HL-60/S4 treated with retinoic acid at 250 ng/mL for 4 days and 3 days (cell line): ENCODE results near the gene OR2T3.
"Not testable (repeated sequence)": the region's sequence is repeated elsewhere in the genome, so short reads cannot be mapped to it uniquely, and the experiment has no call there.

ENCODE experiments used
- in situ Hi-C: fragments of 300-500 bp; cut with MboI; formaldehyde crosslinking; loops from 2 replicates; pipeline ENCODE4 v1.7.0; 2022; ENCODE audit warnings: low sequenced_read_pairs

The OR2T3 gene, protein sequence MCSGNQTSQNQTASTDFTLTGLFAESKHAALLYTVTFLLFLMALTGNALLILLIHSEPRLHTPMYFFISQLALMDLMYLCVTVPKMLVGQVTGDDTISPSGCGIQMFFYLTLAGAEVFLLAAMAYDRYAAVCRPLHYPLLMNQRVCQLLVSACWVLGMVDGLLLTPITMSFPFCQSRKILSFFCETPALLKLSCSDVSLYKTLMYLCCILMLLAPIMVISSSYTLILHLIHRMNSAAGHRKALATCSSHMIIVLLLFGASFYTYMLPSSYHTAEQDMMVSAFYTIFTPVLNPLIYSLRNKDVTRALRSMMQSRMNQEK

DNA sequence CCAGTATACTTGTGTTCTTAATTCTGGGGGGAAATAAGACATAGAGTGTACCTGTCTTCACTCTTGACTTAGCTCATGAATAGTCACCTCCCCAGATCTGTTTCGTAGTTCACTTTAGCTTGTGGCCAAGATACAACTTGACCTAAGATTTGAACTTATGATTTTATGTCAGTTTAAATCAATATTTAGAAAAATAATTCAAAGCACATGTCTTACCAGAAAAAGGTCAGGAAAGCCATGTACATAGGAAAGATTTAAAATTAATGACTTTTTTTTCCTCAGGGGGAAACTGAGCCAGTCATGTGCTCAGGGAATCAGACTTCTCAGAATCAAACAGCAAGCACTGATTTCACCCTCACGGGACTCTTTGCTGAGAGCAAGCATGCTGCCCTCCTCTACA is at the start of gene OR2T3:
OR2T3 (plus strand) TSS at position 301 of the 400 bp plus-strand sequence; CDS start at position 301, 0 bp downstream.
- in situ Hi-C loops: not testable (repeated sequence)

DNA sequence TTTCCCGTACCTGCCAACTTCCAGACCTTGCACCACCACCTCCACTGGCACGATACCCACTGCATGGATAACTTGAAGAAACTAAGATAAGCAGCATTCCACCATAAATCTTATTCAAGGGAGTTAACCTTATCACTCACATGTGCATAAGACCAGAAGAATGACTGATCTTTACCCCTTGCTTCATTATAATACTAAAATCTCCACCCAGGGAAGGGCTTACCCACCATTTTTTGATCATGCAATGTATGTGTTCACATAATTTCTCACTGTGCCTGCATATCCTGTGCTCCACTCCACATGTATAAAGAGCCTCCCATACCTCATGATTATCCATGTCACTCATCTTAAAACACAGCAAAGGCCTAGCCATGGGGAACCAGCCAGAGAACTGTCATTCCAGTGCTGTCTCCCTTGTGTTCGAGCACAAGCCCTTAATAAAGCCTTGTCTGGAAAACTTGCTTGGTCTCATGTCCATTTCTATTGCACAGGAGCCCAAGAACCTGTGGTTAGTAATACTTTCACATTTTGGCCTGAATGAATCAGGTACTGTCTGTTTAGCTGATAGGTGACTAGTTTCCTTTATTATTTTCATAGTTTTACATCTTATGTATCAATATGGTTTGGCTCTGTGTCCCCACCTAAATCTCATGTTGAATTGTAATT is 45.5 kb upstream of the OR2T3 start:
- in situ Hi-C loops: not testable (repeated sequence)

DNA sequence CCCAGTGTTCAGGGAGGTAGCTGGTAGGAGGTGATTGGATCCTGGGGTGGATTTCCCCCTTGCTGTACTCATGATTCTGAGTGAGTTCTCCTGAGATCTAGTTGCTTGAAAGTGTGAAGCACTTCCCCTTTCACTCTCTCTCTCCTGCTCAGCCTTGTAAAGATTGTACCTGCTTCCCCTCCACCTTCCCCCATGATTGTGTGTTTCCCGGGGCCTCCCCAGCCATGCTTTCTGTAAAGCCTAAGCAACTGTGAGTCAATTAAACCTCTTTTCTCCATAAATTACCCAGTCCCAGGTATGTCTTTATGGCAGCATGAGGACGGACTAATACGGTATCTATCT is 45.0 kb upstream of the OR2T3 start:
- in situ Hi-C loops: not testable (repeated sequence)

DNA sequence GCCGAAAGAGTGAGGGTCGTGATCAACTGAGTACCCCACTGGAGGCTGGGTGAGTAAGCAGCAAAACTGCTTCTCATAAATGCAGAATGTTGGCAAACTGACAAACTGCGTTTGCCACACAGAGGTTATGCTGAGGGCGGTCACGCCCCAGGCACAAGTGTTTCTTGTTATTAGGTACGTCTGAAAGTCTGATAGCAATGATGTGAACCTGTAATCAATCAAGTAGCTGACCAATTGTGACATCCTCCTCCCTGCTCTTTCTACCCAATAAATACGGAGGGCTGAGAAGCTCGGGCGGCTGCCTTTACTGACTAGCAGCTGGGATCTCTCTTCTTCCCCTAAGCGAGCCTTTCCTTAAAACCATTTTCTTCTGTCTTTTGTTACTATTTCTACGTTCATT is 41.5 kb upstream of the OR2T3 start:
- in situ Hi-C loops: not testable (repeated sequence)

DNA sequence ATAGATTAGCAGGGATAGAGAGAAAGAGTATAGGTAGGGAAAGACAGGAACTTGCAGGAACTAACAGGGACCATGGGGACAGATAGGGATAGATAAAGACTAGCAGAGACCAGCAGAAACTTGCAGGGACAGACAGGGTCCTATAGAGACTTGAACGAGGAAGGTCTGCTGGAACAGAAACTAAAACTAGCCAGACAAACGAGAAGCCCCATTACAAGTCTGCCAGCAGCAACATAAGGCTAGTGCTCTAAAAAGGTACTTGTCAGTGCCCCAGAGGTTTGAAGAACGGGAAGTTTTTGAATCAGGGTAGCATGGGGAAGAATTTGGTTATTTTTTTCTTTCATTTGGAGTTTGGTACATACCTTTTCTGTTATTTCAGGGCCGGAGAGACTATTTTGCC is 41.0 kb upstream of the OR2T3 start:
- in situ Hi-C loops: not testable (repeated sequence)

DNA sequence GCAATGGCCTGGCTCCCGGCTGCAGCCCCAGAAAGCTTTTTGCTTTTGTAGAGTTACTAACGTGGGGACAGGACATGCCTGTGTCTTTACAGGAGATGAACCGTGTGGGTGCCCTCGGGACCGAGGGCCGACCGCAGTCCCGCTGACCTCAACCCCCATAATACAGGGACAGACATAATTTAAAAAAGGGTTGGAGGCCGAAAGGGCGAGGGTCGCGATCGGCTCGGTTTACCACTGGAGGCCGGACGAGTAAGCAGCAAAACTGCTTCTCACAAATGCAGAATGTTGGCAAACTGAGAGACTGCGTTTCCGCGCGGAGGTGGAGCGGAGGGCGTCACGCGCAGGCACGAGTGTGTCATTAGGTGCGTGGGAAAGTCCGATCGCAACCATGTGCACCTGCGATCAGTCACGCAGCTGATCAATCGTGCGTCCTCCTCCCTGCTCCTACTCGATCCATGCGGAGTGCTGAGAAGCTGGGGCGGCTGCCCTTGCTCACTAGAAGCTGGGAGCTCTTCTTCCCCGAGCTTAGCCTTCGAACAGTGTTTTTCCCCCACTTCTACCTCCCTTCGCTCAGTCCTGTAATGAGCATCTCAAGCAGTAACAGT is 39.2 kb upstream of the OR2T3 start:
- in situ Hi-C loops: not testable (repeated sequence)

DNA sequence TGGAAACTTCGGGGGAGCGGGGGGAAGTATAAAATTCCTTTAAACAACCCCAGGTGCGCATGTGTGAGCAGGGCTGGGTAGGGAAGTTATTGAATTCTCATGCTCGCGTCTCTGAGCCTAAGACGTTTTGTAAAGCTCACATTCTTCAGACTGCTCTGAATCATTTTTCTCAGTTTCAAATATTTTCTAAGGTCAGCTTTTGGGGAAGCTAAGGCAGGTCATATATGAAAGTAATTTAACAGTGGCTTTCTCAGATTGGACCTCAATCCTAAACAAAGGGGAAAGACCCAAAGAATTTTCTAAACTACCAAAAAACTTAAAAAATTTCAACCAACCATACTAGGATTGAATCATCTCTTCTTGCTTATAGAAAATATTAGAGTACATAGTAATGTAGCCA is 38.2 kb upstream of the OR2T3 start:
- in situ Hi-C loops: not testable (repeated sequence)

DNA sequence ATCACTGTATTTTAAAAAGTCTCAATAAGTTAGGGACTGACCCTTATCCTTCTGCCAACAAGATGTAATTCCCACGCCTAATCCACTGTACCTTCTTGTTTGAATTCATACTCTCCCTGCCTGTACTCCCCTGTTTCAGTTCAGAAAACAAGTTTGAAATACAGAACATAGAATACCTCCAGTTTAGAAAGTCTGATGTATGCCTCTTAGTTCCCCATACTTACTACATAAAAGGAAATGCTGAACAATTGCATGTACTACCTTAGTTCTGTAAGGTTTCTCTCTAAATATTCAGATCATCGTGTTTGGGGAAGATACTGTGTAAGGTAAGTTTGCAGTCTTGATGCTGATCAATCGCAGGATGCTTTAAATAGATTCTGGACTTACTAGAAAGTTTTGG is 36.8 kb upstream of the OR2T3 start:
- in situ Hi-C loops: not testable (repeated sequence)

DNA sequence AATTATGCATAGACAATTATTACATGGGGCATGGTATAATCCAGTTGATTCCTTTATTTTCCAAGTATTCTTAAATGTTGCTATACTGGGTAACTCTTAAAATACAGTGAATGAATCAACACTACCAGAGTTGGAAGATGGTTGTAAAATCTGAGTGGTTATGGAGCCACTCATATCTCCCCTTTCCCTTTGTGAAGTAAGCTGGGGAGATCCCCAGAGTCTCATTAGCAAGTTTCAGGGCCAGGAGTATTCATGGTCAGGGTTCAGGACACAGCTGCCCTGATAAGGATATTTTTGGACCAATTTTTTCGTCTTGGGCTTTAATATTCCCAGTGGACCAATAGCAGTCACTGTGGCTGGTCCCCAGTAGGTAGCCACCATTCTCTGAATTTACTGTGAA is 34.5 kb upstream of the OR2T3 start:
- in situ Hi-C loops: not testable (repeated sequence)

DNA sequence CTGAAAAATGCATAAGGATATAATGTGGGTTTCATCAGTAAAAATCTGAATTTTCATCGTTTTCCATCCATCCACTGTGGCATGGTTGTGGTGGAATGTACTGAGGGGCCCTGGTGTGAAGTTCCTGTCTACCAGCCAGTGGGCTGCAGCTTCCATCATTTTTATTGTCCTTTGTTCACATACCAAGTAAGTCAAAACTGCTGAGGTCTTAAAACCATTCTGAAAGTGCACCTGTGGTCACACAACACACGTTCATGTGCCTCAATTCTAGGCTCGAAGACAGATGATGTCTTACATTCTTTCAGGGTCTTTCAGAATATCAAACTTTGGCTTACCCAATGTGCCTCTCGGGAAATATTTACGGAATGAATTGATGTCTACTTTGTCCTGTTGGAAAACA is 33.9 kb upstream of the OR2T3 start:
- in situ Hi-C loops: not testable (repeated sequence)

DNA sequence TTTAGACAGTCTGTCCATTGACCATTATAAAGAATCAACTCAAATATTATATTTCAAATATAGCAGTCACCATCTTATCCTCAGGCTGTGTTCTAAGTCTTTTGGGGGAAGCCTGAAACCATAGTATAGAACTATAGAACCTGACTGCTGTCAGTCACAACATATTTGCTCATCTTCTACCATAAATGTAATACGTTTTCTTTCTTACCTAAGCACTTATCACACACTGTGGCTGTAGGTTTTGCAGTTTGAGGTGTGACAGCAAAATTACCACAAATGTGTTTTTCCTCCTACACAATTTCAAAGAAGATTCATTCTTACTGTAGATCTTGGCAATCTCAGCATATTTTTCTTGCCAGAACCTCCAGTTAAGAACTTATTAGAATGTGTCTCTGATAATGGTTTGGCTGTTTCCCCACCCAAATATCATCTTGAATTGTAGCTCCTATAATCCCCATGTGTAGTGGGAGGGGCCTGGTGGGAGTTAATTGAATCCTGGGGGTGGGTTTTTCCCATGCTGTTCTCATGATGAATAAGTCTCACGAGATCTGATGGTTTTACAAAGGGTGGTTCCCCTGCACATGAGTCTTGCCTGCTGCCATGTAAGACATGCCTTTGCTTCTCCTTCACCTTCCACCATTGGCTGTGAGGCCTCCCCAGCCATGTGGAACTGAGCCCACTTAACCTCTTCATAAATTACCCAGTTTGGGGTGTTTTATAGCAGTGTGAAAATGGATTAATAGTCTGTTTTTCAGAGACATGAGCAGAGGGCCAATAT is 30.5 kb upstream of the OR2T3 start:
- in situ Hi-C loops: not testable (repeated sequence)

DNA sequence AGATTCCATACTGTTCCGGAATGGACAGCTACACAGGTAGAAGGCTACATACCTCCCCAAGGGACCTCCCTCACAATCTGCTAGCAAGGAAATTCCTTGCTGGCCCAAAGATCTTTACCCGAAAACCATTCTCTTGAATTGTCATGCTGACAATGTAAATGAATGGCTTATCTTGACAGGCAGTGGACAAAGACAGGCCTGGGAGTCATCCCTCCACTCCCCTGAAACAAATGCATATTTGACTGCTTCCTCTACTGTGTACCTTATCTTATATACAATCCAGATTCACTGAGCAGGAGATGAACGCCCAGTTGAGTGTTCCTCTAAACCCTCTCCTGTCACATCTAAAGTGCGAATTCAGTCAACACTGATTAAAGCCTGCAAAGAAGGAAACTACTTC is 28.5 kb upstream of the OR2T3 start:
- in situ Hi-C loops: not testable (repeated sequence)

DNA sequence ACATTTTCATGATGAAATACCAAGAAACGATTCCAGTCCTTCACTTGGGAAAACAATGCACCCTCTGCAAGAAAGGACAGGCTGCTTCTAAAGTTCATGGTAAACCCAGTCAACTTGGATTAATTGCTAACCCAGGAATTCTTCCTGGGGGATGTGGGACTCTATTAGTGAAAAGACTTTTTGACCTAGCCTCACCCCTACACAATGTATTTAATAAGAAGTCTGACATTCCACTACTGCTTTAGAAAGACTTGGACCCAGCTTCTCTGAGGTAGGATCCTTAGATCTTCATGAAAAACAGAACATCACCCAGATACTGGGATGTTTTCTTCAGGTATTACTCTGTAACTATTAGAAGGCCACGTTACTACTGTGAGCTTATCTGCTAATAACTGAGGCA is 27.8 kb upstream of the OR2T3 start, which contains the start of gene OR2T2:
OR2T2 (plus strand) TSS at position 239 of the 400 bp plus-strand sequence. CDS start 7,161 bp downstream, outside the sequence.
- in situ Hi-C loops: not testable (repeated sequence)

DNA sequence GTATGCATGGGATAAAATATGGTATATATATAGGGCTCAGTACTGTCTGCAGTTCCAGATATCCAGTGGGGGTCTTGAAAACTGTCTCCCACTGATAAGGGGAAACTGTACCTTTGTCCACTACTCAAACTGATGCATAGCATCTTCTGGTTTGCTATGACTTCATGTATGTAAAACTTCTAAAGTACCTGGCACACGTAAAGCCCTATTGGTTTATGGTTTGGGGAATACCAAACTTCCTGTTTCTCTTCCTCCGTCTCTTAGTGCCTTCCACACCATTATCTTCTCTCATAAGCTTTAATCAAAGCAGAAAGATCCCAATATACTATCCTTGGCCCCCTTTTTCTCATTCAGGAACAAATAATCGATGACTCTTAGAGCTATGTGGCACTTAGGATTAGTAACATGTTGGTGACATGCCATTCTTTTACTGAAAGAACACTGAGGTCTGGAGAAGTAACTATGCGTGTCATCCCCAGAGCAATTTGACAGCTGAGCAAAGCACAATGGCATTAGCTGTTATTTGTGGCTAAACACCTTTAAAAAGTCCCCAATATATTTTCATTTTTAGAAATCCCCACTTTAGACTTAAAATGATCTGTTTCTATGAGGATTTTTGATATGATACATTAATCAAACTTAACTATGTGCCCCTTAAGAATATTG is 24.6 kb upstream of the OR2T3 start:
- in situ Hi-C loops: not testable (repeated sequence)

DNA sequence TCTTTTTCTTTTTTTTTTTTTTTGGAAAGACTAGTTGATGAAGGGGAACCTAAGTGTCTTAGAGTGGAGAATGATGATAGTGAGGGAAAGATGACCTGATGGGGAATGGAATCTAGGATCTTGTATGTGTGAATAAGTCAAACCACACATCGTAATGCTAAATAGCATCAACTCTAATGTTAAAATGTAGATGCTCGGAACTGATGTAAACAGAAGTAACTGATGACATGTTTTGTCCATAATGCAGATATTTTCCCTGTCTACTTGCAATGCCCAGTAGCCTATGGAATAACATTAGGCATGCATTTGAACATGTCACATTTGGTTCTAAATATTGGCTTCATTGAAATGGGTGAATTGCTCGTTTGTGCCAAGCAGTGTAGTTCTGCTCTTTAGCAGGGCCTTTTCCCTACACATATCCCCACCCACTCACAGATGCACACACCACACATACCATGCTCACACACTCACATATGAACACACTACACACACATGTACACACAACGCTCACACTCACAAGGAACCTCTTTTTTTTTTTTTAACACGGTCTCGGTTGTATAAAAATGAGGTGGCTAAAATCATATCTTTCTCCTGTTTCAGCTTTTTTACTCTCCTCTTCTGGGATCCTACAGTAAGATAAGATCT is 23.2 kb upstream of the OR2T3 start:
- in situ Hi-C loops: not testable (repeated sequence)

DNA sequence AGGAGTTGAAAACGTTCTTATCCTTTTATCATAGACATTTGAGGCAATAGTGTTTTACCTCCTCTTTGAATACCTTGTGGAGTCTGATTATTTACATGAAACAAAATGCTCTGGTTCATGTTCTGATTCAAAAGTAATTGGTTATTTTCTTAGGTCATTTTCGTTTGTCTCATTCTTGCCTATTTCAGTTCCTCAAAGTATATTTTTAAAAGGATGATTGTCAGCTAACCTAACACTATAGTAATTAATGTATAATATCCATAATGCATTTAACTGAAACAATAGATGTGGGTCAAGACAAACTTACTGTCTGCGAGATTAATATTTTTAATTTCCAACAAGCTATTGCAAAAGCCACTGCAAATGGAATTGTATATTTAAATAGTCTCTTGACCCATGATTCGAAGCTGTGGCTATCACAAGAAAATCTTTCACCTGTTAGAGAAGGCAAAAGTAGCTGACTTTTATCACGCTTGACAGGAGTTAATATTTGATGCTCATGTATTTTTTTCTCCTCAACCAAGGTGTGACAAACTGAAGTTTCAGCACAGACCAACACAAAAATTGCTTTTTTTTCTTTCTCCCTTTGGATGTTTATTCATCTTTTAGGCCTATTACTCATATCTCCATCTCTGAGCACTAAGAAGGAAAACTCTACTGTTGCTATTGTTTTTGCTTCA is 22.5 kb upstream of the OR2T3 start:
- in situ Hi-C loops: not testable (repeated sequence)

DNA sequence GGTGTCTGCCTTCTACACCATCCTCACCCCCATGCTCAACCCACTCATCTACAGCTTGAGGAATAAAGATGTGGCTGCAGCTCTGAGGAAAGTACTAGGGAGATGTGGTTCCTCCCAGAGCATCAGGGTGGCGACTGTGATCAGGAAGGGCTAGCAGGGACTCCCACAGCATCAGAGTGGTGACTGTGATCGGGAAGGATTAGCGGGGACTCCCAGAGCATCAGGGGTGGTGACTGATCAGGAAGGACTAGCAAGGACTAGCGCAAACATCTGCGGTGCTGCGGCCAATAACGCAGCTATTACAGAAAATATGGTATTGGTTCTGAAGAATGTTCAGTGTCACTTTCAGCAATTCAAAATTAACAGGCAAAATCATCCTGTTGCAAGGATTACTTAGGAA is 19.5 kb upstream of the OR2T3 start:
- in situ Hi-C loops: not testable (repeated sequence)

DNA sequence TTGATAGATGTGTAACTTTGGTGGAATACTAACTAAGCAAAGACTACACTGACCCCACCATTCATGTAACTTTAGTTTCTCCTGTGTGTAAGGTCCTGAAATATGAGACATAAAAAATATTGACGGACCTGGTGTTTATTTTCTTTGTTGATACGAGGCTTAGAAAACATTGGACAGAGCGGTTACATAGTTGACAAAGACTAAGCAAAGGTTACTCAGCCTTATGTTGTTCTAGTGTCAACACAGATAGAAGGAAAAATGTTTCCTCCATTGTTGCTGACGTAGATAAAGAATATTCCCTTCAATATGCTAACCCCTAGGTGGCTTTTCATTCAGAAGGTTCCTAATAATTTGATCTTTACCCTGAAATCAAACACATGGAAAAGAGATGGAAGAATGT is 18.1 kb upstream of the OR2T3 start:
- in situ Hi-C loops: not testable (repeated sequence)

DNA sequence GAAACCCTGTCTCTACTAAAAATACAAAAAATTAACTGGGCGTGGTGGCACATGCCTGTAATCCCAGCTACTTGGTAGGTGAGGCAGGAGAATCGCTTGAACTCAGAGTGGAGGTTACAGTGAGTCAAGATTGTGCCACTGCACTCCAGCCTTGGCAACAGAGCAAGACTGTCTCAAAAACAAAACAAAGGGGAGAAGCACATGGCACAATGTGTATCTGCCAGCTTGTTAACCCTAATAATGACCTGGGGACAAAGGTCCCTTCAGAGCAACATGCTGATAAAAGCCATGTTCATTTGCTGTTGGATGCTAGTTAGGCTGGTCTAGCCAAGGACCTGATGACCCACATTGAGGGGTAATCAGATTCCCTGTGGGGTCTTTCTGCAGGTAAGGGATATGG is 16.5 kb upstream of the OR2T3 start:
- in situ Hi-C loops: not testable (repeated sequence)

DNA sequence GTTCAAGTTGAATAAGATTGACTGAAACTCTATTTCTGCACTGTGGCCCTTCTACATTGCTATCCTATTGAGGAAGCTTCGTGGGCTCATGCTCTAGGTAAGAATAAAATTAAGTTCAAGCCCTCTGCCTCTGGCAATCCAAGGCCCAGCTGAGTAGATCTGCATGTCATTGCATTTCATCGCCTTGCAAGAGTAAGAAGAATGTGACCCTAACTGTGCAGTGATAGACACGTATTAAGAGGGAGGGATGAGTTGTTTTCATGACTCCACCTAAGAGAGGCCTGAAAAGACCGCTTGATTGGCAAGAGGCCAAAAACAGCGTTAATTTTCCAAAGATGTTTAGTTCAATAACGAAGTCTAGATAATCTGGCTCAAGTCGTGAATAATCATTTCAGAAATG is 14.0 kb upstream of the OR2T3 start:
- in situ Hi-C loops: not testable (repeated sequence)
